Posterior vena cava (tissue), 2 donors: Measurements from ENCODE around the gene HES4. TPM values are rescaled to one million over a fixed set of nuclear protein-coding genes. Genes with fewer than 3 reads are reported as not detected.
"Not testable (repeated sequence)": the region's sequence is repeated elsewhere in the genome, so short reads cannot be mapped to it uniquely, and the experiment has no call there.

Experiments
- DNase-seq: peaks from one replicate; pipeline ENCODE4 v3.0.0-alpha.2; 2020; ENCODE audit warnings: low spot score
- intact Hi-C, 2 donors: fragments of 100-400 bp; cut with DNase I; formaldehyde crosslinking; loops; one replicate each; pipeline versions ENCODE4 v1.14.1 to v1.14.2; 2022 to 2023
- total RNA-seq, 2 donors: library from RNA; stranded (reverse); fragmentation: NEBNext Ultra II Directional; extraction: Animal tissue kit (Norgen Biotek cat#: 25700); gene quantifications; one replicate each; pipeline ENCODE4 v1.2.1, GENCODE V29; 2021
- donor health status: DM: yes; HTN: yes; CAD: no.
- donor health status: DM: yes; HTN: yes; CAD: no.

Gene HES4
- total RNA-seq, 2 donors from 2014 or later, result 53.5 to 54.4 TPM

- intact Hi-C loops, result no loop called here
- DNase-seq, result no peak
These were observed 35.5 kb upstream of the HES4 start for GRCh38 chr1:1035291-1035943.

GRCh38 chr1:1034439-1034781 lies 34.5 kb upstream of the HES4 start:
- intact Hi-C loops, result no loop called here
- DNase-seq, result no peak

GRCh38 chr1:1033731-1034438 lies 34.0 kb upstream of the HES4 start:
- intact Hi-C loops, result no loop called here
- DNase-seq, result no peak

GRCh38 chr1:1033009-1033587 lies 33.2 kb upstream of the HES4 start:
- peak; percentile 90 for DNase-seq
- intact Hi-C loops, result no loop called here

GRCh38 chr1:1032424-1032823 lies 32.5 kb upstream of the HES4 start:
- DNase-seq, result no peak
- intact Hi-C loops, result no loop called here

- DNase-seq, result no peak
- intact Hi-C loops, result no loop called here
These were observed 31.9 kb upstream of the HES4 start for GRCh38 chr1:1031659-1032235.

GRCh38 chr1:1030867-1031658 lies 31.2 kb upstream of the HES4 start:
- DNase-seq, intact Hi-C loops: not testable (repeated sequence)

- intact Hi-C loops, result no loop called here
- no peak for DNase-seq
These were observed 27.9 kb upstream of the HES4 start for GRCh38 chr1:1027791-1028190.

- DNase-seq, result no peak
- intact Hi-C loops, result no loop called here
These were observed 26.9 kb upstream of the HES4 start for GRCh38 chr1:1026599-1027413.

- DNase-seq, result no peak
- intact Hi-C loops, result no loop called here
These were observed 25.8 kb upstream of the HES4 start for GRCh38 chr1:1025730-1026129.

- no peak for DNase-seq
- intact Hi-C loops, result no loop called here
These were observed 25.1 kb upstream of the HES4 start for GRCh38 chr1:1024771-1025699.

- no peak for DNase-seq
- intact Hi-C loops, result no loop called here
These were observed 24.4 kb upstream of the HES4 start for GRCh38 chr1:1024149-1024770.

GRCh38 chr1:1023700-1024099 lies 23.8 kb upstream of the HES4 start:
- DNase-seq, result no peak
- intact Hi-C loops, result no loop called here

- no peak for DNase-seq
- intact Hi-C loops, result no loop called here
These were observed 22.6 kb upstream of the HES4 start for GRCh38 chr1:1022302-1023009.

GRCh38 chr1:1021920-1022259 lies 22.0 kb upstream of the HES4 start:
- intact Hi-C loops, result no loop called here
- DNase-seq, result no peak

GRCh38 chr1:1021010-1021919 lies 21.4 kb upstream of the HES4 start:
- intact Hi-C loops, result no loop called here
- DNase-seq, result no peak
